ENCODE measurements around the gene ZNF93. TPM values are rescaled to one million over a fixed set of nuclear protein-coding genes. Genes with fewer than 3 reads are reported as not detected.
"Not testable (repeated sequence)": the region's sequence is repeated elsewhere in the genome, so short reads cannot be mapped to it uniquely, and the experiment has no call there.

ZNF93 gene
- polyA plus RNA-seq, 3 donors: 2.4 to 4.6 (median 2.8) TPM

DNA sequence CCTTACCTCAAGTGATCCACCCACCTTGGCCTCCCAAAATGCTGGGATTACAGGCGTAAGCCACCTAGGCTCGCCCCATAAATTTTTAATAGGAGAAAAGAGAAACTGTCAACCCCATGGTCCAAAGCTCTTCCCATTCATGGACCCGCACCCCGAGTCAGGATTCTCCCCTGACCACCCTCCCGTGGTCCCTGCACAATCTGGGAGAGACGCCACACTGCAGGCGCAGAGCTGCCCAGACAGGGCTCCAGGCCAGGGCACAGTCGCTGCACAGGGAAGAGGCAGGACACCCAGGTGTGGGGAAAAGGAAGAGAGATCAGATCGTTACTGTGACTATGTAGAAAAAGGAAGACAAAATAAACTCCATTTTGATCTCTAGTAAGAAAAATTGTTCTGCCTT, 54.5 kb downstream of the ZNF93 start:
- Mint-ChIP-seq H3K27ac (no peak overlapping the region), H3K27me3 (ENCODE audit: low read depth in 3 of 3) (peaks cover 0 to 2% (median 0%) of the 10 kb centered on the region in 3 donors), H3K4me3 (no peak overlapping the region), H3K4me1 (no peaks in the 10 kb centered on the region), H3K36me3 (no peaks in the 10 kb centered on the region), H3K9me3 (peaks cover 5 to 41% (median 32%) of the 10 kb centered on the region in 7 donors)
- intact Hi-C loops (cut with micrococcal nuclease): loop anchor here in 1 of 2 donors (5.0 kb wide), 1 partner anchor 423 kb away; no protein-coding TSS in a partner anchor
- WGBS (ENCODE audit: insufficient coverage): 70% methylated on average over 2 of the region's 9 CpGs
- no peak overlapping the region for H3K27ac ChIP-seq (ENCODE audit: low read depth in 1 of 2, low read length in 2 of 2)
- peaks cover 27 to 44% of the 10 kb centered on the region in 2 donors for H3K9me3 ChIP-seq (replicated peaks in 1 of 2; ENCODE audit: control insufficient read depth in 1 of 2, insufficient read depth in 1 of 2, low read length in 2 of 2)
- H3K4me2 ChIP-seq (replicated peaks; ENCODE audit: extremely low read depth, low read length, poor library complexity, severe bottlenecking): no peak overlapping the region
- H3K4me1 ChIP-seq (ENCODE audit: control insufficient read depth in 1 of 2, insufficient read depth in 2 of 2, low read length in 2 of 2): no peaks in the 10 kb centered on the region
- no peak overlapping the region for H2AFZ ChIP-seq (ENCODE audit: insufficient read depth, low read depth, low read length, poor library complexity, severe bottlenecking)
- DNase-seq: no peak
- no peaks in the 10 kb centered on the region for H3K36me3 ChIP-seq (replicated peaks in 1 of 2; ENCODE audit: control insufficient read depth in 1 of 2, insufficient read depth in 2 of 2, low read length in 2 of 2)
- H3K4me3 ChIP-seq (replicated peaks in 1 of 3; ENCODE audit: low read depth in 2 of 3, low read length in 3 of 3): no peak overlapping the region
- no peaks in the 10 kb centered on the region for H4K20me1 ChIP-seq (ENCODE audit: insufficient read depth, low read length)
- no peak for TF ChIP-seq CTCF (IDR thresholded peaks at IDR 0.05)
- H3K27me3 ChIP-seq (ENCODE audit: control insufficient read depth in 2 of 2, insufficient read depth in 2 of 2, low read length in 2 of 2): no peaks in the 10 kb centered on the region
- H3K79me2 ChIP-seq (ENCODE audit: insufficient read depth, low read length): no peaks in the 10 kb centered on the region
- H3K9ac ChIP-seq (ENCODE audit: insufficient read depth, low read length, poor library complexity, severe bottlenecking): no peak overlapping the region

- H3K4me1 ChIP-seq (ENCODE audit: control insufficient read depth in 1 of 2, insufficient read depth in 2 of 2, low read length in 2 of 2): no peaks in the 10 kb centered on the region
- peak overlapping the region in 1 of 7 donors; percentile 2 for H3K27ac Mint-ChIP-seq
- H3K4me2 ChIP-seq (replicated peaks; ENCODE audit: extremely low read depth, low read length, poor library complexity, severe bottlenecking): no peak overlapping the region
- H3K27me3 Mint-ChIP-seq (ENCODE audit: low read depth in 3 of 3): peaks cover 0 to 2% (median 0%) of the 10 kb centered on the region in 3 donors
- TF ChIP-seq CTCF (IDR thresholded peaks at IDR 0.05): no peak
- H3K27ac ChIP-seq (ENCODE audit: low read depth in 1 of 2, low read length in 2 of 2): no peak overlapping the region
- no peaks in the 10 kb centered on the region for H3K36me3 ChIP-seq (replicated peaks in 1 of 2; ENCODE audit: control insufficient read depth in 1 of 2, insufficient read depth in 2 of 2, low read length in 2 of 2)
- intact Hi-C loops (cut with micrococcal nuclease): loop anchor here in 1 of 2 donors (5.0 kb wide), 1 partner anchor 424 kb away; no protein-coding TSS in a partner anchor
- no peaks in the 10 kb centered on the region for H4K20me1 ChIP-seq (ENCODE audit: insufficient read depth, low read length)
- WGBS (ENCODE audit: insufficient coverage): 62% methylated on average over 5 of the region's 15 CpGs
- no peak for DNase-seq
- H3K36me3 Mint-ChIP-seq: no peaks in the 10 kb centered on the region
- peaks cover 5 to 39% (median 30%) of the 10 kb centered on the region in 7 donors for H3K9me3 Mint-ChIP-seq
- no peaks in the 10 kb centered on the region for H3K79me2 ChIP-seq (ENCODE audit: insufficient read depth, low read length)
- H3K9ac ChIP-seq (ENCODE audit: insufficient read depth, low read length, poor library complexity, severe bottlenecking): no peak overlapping the region
- peaks cover 14 to 30% of the 10 kb centered on the region in 2 donors for H3K9me3 ChIP-seq (replicated peaks in 1 of 2; ENCODE audit: control insufficient read depth in 1 of 2, insufficient read depth in 1 of 2, low read length in 2 of 2)
- H3K4me3 Mint-ChIP-seq: no peak overlapping the region
- no peak overlapping the region for H3K4me3 ChIP-seq (replicated peaks in 1 of 3; ENCODE audit: low read depth in 2 of 3, low read length in 3 of 3)
- no peaks in the 10 kb centered on the region for H3K4me1 Mint-ChIP-seq
- no peaks in the 10 kb centered on the region for H3K27me3 ChIP-seq (ENCODE audit: control insufficient read depth in 2 of 2, insufficient read depth in 2 of 2, low read length in 2 of 2)
- H2AFZ ChIP-seq (ENCODE audit: insufficient read depth, low read depth, low read length, poor library complexity, severe bottlenecking): no peak overlapping the region
These were observed 55.8 kb downstream of the ZNF93 start for GRCh38 chr19:19956434-19957075.

DNA sequence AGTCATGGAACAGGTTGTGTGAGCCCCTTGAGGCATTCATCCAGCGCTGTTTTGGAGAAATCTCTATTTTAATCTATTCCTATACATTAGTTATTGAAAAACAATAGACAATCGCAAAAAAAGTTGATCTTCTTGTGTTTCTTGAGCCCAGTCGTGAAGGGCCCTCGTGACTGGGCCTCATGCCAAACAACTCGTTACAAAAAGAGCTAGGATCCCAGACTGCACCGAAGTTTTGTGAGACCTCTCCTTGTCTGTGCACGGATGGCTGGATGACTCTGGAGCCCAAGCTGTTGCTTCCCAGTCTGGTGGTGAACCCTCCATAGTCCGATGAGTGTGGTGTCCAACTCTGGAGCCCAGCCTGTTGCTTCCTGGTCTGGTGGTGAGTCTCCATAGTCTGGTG, 57.0 kb downstream of the ZNF93 start:
- intact Hi-C loops (cut with micrococcal nuclease): loop anchor here (2.0 to 5.0 kb wide), 2 partner anchors 425 kb away; no protein-coding TSS in a partner anchor

More for the DNA sequence above, 57.0 kb downstream of the ZNF93 start:
- not testable (repeated sequence) for H3K4me3 Mint-ChIP-seq; H3K36me3 ChIP-seq (replicated peaks in 1 of 2; ENCODE audit: control insufficient read depth in 1 of 2, insufficient read depth in 2 of 2, low read length in 2 of 2); H3K27me3 Mint-ChIP-seq (ENCODE audit: low read depth in 3 of 3); H3K4me2 ChIP-seq (replicated peaks; ENCODE audit: extremely low read depth, low read length, poor library complexity, severe bottlenecking); H3K4me1 ChIP-seq (ENCODE audit: control insufficient read depth in 1 of 2, insufficient read depth in 2 of 2, low read length in 2 of 2); DNase-seq; H3K9ac ChIP-seq (ENCODE audit: insufficient read depth, low read length, poor library complexity, severe bottlenecking); H2AFZ ChIP-seq (ENCODE audit: insufficient read depth, low read depth, low read length, poor library complexity, severe bottlenecking); H3K4me3 ChIP-seq (replicated peaks in 1 of 3; ENCODE audit: low read depth in 2 of 3, low read length in 3 of 3); H3K79me2 ChIP-seq (ENCODE audit: insufficient read depth, low read length); H3K27me3 ChIP-seq (ENCODE audit: control insufficient read depth in 2 of 2, insufficient read depth in 2 of 2, low read length in 2 of 2); H3K27ac ChIP-seq (ENCODE audit: low read depth in 1 of 2, low read length in 2 of 2); H3K27ac Mint-ChIP-seq; H4K20me1 ChIP-seq (ENCODE audit: insufficient read depth, low read length); H3K36me3 Mint-ChIP-seq; H3K4me1 Mint-ChIP-seq
- 97% methylated on average over 8 of the region's 8 CpGs for WGBS (ENCODE audit: insufficient coverage)
- peaks cover 13 to 28% of the 10 kb centered on the region in 2 donors for H3K9me3 ChIP-seq (replicated peaks in 1 of 2; ENCODE audit: control insufficient read depth in 1 of 2, insufficient read depth in 1 of 2, low read length in 2 of 2)
- peaks cover 8 to 35% (median 29%) of the 10 kb centered on the region in 7 donors for H3K9me3 Mint-ChIP-seq

All from CD14-positive monocyte (primary cell).